ENCODE measurements around the gene ST6GALNAC6.

DNA sequence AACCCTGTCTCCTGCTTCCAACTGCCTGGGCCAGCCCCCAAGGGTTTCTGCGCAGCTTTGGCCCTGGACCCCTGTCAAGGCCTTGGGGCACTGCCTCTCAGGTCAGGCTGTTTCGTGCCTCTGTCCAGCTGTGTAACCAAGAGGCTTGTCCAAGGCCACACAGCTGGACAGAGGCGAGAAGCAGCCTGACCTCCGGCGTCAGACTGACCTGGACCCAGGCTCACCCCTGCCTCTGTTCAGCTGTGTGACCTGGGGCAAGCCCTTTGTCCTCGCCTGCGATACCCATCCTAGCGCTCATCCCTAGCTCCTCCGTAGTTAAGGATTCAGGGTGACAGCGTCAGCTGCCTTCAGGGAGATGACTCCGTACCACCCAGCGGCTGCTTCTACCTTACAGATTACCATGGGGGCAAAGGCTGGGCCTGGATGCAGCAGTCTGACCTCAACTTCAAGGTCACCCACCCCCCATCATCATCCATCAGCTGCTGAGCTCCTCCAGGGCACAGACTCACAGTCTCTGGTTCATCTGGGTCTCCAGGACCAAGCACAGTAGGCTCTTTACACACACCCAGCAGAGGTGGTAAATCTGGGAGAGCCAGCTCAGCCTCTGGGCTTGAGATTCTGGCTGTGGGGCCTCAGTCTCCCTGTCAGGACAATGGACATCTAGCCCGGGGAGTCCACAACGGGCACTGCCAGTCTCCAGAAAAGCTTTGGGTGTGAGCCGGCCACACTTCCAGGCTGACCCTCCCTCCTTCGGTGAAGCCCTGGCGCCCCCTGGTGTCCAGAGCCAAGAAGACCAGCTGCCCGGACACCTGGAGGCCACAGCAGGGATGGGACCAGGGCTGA, 29.9 kb downstream of the ST6GALNAC6 start:
- TF ChIP-seq, protein P1, sequence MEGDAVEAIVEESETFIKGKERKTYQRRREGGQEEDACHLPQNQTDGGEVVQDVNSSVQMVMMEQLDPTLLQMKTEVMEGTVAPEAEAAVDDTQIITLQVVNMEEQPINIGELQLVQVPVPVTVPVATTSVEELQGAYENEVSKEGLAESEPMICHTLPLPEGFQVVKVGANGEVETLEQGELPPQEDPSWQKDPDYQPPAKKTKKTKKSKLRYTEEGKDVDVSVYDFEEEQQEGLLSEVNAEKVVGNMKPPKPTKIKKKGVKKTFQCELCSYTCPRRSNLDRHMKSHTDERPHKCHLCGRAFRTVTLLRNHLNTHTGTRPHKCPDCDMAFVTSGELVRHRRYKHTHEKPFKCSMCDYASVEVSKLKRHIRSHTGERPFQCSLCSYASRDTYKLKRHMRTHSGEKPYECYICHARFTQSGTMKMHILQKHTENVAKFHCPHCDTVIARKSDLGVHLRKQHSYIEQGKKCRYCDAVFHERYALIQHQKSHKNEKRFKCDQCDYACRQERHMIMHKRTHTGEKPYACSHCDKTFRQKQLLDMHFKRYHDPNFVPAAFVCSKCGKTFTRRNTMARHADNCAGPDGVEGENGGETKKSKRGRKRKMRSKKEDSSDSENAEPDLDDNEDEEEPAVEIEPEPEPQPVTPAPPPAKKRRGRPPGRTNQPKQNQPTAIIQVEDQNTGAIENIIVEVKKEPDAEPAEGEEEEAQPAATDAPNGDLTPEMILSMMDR (IDR thresholded peaks at IDR 0.05), result peak; percentile 94
- no peak for TF ChIP-seq ZFX (IDR thresholded peaks at IDR 0.05; ENCODE audit: borderline replicate concordance)

All from 22Rv1 (cell line).